Stimulated activated CD4-positive, alpha-beta T cell treated with anti-CD3 and anti-CD28 coated beads, TNF-alpha, amount 100 ng/mL, for 24 hours (primary cell): ENCODE results near the gene ZNF500.

Experiments
- DNase-seq, 3 experiments: peaks; one replicate each; pipeline ENCODE4 v3.0.0-alpha.2; 2020; ENCODE audit warnings: low read depth in 3 of 3

The ZNF500 gene

GRCh38 chr16:4704913-4705312 is 62.0 kb downstream of the ZNF500 start:
- no peak for DNase-seq

GRCh38 chr16:4704491-4704890 is 62.5 kb downstream of the ZNF500 start:
- no peak for DNase-seq

DNA sequence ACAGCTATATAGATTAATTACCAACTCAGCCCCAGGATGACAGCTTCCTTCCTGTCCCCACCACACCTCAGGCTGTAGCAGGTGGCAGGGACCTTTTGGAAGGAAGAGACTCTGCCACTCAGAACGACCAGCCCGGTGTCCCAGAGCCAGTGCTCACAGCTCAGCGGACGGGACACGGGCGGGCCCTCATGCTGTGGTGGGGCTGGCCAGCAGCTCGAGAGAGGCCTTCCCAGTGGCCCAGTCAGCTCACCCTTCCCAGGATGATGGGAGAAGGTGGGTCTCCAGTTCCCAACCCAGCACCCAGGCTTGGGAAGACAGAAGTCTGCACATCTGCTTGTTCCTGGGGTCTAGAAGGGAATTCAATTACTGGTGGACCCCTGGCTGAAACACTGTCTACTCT is 63.1 kb downstream of the ZNF500 start:
- no peak for DNase-seq

DNA sequence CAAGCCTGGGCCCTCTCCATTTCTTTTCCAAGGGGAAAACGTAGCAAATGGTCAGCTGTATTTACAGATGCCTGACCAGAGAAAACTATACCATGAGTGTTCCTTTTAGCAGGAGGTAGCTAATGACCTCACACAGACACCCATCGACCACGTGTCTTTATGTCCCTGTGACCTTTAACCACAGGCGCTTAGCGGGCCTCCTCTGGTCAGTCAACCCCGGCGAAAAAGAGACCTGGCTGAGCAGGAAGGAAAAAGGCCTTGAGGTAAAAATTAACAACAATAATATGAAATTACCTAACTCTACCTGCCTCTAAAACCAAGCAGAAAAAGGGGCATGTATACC is 64.5 kb downstream of the ZNF500 start:
- DNase-seq, result no peak

DNA sequence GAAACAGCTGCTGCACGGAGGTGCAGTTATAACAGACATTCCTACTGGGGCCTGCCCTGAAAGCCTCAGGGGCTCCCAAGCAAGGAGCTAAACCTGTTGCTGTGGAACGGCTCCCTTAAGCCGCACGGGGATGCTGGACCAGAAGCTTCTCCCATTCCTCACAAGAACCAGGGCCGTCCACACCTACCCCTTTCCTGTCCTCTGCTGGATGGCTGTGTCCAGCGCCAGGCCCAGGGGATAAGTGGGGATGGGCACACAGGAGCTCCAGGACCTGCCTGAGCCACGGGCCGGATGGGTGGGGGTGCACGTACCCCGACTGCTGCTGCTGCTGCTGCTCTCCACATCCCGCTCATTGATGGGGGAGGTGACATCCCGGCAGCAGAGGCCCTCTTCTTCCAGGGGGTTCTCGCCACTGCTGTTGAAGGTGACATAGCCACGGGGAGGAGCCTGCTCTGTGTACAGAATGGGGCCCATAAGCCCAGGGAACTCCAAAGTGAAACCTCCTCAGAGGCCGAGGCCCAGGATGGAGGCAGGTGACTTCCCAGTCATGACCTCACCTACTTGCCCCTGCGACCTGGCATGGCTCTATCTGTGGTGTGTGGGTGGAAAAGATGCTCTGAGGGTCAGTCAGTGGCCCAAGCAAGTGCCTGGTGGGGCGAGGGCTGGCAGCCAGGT is 65.0 kb downstream of the ZNF500 start:
- no peak for DNase-seq

DNA sequence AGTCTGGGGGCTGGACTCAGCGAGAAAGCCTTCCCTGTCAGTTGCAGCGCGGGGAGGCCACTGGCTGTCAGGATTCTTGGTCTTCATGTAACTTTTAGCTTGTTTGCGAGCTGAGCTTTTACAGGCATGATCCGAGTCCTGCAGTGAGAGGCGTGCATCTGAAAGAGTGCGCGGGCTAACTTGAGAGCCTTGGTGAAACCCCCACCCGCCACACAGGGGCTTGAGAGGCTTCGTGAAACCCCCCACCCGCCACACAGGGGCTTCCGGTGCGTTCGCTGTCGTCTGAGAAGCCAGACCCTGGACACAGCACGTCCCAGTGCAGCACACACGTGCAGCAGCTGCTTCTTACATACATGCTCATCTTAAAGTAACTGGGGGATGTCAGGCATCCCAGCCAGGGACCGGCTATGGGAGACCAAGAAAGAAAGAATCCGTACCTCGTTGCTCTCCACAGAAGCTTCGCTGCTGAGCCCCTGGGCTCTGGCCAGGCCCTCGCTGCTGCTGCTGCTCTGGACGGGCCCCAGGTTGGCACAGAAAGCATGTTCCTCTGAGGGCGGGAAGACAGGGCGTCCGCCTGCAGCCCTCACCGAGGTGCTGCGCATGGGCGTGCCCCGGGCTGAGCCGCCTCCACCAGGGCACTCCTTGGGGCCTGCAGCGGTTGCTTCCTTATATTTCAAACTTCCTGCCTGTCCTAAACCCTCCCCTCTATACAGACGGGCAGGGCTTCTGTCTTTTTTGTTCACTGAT is 65.8 kb downstream of the ZNF500 start:
- DNase-seq, result no peak

DNA sequence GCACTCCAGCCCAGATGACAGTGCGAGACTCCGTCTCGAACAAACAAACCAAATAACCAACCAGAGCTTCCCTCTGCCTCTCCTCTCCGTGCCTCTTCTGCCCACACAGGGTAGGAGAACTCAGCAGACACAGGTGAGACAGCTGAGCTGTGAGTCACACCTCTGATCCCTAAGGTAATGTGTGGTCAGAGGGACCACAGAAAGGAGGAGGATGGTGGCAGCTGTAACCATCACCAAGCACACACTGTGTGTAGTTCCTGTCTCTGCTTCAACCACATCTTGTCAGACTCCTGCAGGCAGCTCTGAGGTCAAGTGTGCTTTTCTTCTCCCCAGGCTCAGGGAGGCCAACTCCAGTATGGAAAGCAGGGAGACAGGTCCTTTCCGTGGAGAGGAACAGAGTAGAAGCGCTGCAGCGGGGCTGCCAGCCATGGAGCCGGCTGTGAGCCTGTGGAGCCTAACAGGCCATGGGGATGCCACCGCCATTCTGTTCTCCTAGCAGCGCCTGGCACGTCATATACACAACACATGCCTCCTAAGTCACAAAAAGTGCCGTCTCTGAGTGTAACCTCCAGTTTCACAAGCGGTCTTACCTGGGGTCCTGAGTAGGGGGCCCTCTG is 66.5 kb downstream of the ZNF500 start:
- no peak for DNase-seq

DNA sequence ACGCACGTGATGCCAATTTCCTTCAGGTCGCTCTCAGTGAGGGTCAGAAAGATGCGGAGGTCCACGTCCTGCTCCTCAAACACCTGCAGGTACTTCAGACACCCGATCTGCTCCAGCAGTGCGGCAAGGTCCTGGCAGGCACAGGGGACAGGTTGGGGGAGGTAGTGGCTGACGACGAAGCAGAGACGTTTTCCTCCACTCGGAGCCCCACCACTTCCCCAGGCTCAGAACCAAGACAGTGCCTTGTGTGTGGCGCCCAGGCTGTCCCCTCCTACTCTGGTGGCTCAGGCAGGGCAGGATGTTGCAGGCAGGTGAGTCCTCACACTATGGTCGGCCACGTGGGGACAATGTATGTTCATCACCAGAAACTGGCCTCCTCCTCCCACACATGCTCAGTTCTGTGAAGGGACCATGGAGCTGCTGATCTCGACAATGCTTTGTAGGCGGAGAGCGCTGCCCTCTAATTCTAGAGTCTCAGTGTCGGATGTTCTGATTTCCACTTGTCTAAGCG is 67.9 kb downstream of the ZNF500 start:
- no peak for DNase-seq

- DNase-seq, result no peak
Measured at GRCh38 chr16:4698321-4699045, 68.5 kb downstream of the ZNF500 start.
